GM13976 (cell line): ENCODE measurements around the gene FGF19.

ENCODE experiments used
- DNase-seq: peaks from one replicate; pipeline ENCODE4 v3.0.0; 2012; ENCODE audit warnings: low spot score
- in situ Hi-C: fragments of 300-500 bp; cut with MboI; formaldehyde crosslinking; loops from one replicate; pipeline ENCODE4 v1.12.0; 2022; ENCODE audit warnings: low sequenced_read_pairs, mixed read lengths, inconsistent platforms; ENCODE audit not compliant: unreplicated experiment
- TF ChIP-seq, protein P1 (sequence below): IDR thresholded peaks from 2 replicates; pipeline ENCODE4 v1.5.1; 2012; ENCODE audit warnings: borderline replicate concordance, mild to moderate bottlenecking; ENCODE audit not compliant: insufficient read depth; ENCODE audit errors: extremely low read depth, missing control alignments, control extremely low read depth

The FGF19 gene

GRCh38 chr11:69721745-69722144, 17.9 kb upstream of the FGF19 start:
- in situ Hi-C loops, result loop anchor here (25.0 kb wide), 1 partner anchor 166 kb away; no protein-coding TSS in a partner anchor
- no peak for DNase-seq
- TF ChIP-seq, protein P1, sequence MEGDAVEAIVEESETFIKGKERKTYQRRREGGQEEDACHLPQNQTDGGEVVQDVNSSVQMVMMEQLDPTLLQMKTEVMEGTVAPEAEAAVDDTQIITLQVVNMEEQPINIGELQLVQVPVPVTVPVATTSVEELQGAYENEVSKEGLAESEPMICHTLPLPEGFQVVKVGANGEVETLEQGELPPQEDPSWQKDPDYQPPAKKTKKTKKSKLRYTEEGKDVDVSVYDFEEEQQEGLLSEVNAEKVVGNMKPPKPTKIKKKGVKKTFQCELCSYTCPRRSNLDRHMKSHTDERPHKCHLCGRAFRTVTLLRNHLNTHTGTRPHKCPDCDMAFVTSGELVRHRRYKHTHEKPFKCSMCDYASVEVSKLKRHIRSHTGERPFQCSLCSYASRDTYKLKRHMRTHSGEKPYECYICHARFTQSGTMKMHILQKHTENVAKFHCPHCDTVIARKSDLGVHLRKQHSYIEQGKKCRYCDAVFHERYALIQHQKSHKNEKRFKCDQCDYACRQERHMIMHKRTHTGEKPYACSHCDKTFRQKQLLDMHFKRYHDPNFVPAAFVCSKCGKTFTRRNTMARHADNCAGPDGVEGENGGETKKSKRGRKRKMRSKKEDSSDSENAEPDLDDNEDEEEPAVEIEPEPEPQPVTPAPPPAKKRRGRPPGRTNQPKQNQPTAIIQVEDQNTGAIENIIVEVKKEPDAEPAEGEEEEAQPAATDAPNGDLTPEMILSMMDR, result no peak

- TF ChIP-seq, protein P1, result no peak
- in situ Hi-C loops, result loop anchor here (25.0 kb wide), 1 partner anchor 166 kb away; no protein-coding TSS in a partner anchor
- no peak for DNase-seq
Observed at GRCh38 chr11:69721106-69721505, 17.3 kb upstream of the FGF19 start.

GRCh38 chr11:69718912-69719311, 15.1 kb upstream of the FGF19 start:
- TF ChIP-seq, protein P1, result no peak
- no peak for DNase-seq
- in situ Hi-C loops, result loop anchor here (25.0 kb wide), 1 partner anchor 168 kb away; no protein-coding TSS in a partner anchor

- TF ChIP-seq, protein P1, result peak; percentile 23
- DNase-seq, result peak; percentile 83
- in situ Hi-C loops, result loop anchor here (25.0 kb wide), 1 partner anchor 169 kb away; no protein-coding TSS in a partner anchor
Observed at GRCh38 chr11:69718147-69718546, 14.3 kb upstream of the FGF19 start.

DNA sequence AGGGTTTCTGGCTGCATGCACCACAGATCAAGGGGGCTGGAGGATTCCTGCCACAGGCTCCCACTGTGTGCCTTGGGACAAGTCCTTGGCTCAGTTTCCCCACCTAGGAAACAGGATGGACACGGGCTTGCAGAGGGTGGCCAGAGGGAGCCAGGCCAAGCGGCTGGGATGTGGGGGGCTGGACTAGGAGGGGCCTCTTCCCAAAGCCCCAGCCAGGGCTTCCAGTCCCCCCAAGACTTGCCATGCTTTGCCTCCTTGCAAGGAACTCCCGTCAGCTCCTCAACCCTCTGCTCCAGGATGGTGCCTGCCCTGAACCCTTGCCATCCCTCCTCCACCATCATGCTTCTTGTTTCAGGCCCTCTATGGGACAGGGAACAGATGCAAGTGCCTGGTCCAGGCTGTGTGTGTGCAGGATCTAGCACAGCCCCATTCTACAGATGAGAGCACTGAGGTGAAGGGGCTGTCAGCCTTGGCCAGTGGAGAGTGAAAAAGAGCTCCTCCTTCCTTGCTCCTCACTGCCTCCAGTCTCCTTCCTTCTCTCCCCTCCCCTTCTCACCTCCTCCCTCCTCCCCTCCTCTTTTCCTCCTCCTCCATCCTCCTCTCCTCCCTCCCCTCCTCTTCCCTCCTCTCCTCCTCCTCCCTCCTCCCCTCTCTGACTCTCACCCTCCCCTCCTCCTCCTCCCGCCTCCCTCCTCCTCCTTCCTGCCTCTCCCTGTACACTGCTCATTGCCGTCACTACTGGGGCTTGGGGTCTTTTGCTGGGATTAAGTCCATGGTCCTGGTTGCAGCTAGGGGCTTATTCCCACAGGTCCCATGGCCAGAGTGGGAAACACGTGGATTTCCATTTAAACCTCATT, 13.3 kb upstream of the FGF19 start:
- in situ Hi-C loops, result loop anchor here (25.0 kb wide), 1 partner anchor 170 kb away; no protein-coding TSS in a partner anchor
- TF ChIP-seq, protein P1, result no peak
- DNase-seq, result no peak

DNA sequence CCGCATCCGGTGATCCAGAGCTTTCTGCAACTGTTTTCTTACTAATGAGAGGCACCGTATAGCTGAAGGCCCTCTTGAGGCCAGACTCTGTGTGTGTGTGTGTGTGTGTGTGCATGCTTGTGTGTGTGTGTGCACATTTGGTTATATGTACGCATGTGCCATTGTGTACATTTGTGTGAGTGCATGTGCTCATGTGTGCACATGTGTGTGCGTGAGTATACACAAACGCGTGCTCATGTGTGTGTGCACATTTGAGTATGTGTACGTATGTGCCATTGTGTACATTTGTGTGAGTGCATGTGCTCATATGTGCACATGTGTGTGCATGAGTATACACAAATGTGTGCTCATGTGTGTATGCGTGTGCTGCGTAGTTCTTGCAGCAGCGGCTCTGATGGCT, 12.3 kb upstream of the FGF19 start:
- DNase-seq, result no peak
- TF ChIP-seq, protein P1, result no peak
- in situ Hi-C loops, result loop anchor here (25.0 kb wide), 1 partner anchor 171 kb away; no protein-coding TSS in a partner anchor
